G401 (cell line): ENCODE measurements around the gene APOBEC3B. TPM values are rescaled to one million over a fixed set of nuclear protein-coding genes. Genes with fewer than 3 reads are reported as not detected.

Experiments
- total RNA-seq: library from RNA; depleted of rRNA; stranded (reverse); fragments of >200 nt; shearing (Covaris generic); gene quantifications from 2 replicates; pipeline ENCODE4 v1.2.3, GENCODE V29; 2014; rRNA removed

The APOBEC3B gene
- total RNA-seq, 1 experiment from 2014 or later: 6.4 TPM

Other genes with a start within 250 kb of the APOBEC3B start
- gene SUN2, start 226.3 kb upstream of the APOBEC3B start, total RNA-seq: 19.4 and 23.9 TPM in 2 replicates
- 17.9 and 30.9 TPM in 2 replicates for gene DNAL4, start 188.2 kb upstream of the APOBEC3B start, total RNA-seq
- gene NPTXR, start 138.3 kb upstream of the APOBEC3B start, total RNA-seq: 5.6 and 8.8 TPM in 2 replicates
- gene CBX6, start 110.1 kb upstream of the APOBEC3B start, total RNA-seq: 16.4 and 25.6 TPM in 2 replicates
- gene APOBEC3A, start 24.7 kb upstream of the APOBEC3B start, total RNA-seq: not detected in 2 replicates
- gene APOBEC3C, start 31.9 kb downstream of the APOBEC3B start, total RNA-seq: 1.7 and 2.9 TPM in 2 replicates
- 0.54 TPM in 1 of 2 replicates, not detected in the other for gene APOBEC3D, start 38.8 kb downstream of the APOBEC3B start, total RNA-seq
- 4.7 and 9.7 TPM in 2 replicates for gene APOBEC3F, start 58.5 kb downstream of the APOBEC3B start, total RNA-seq
- 2.9 and 5.6 TPM in 2 replicates for gene APOBEC3G, start 94.9 kb downstream of the APOBEC3B start, total RNA-seq
- 2.1 and 5.2 TPM in 2 replicates for gene APOBEC3H, start 114.9 kb downstream of the APOBEC3B start, total RNA-seq
- 7.9 and 9.6 TPM in 2 replicates for gene CBX7, start 170.3 kb downstream of the APOBEC3B start, total RNA-seq